HEK293T (cell line): ENCODE measurements around the gene DVL1.

Source experiments
- CTCF ChIA-PET: fragments of 350-600 bp; formaldehyde crosslinking; extraction: SDS; loops from one replicate; lab custom pipeline; 2021; ENCODE audit warnings: antibody characterized with exemption, inconsistent platforms; lab: Yijun Ruan, JAX
- POLR2A ChIA-PET: fragments of 350-600 bp; formaldehyde crosslinking; extraction: SDS; loops from one replicate; lab custom pipeline; 2020; ENCODE audit warnings: antibody characterized with exemption, inconsistent platforms; lab: Yijun Ruan, JAX
- DNase-seq: peaks from one replicate; pipeline ENCODE4 v3.0.0; 2012; ENCODE audit warnings: mixed read lengths; ENCODE audit errors: extremely low spot score
- ARNT ChIP-seq: fragments of 450-650 bp; IDR thresholded peaks from 2 replicates; pipeline ENCODE4 v1.6.1; 2017; ENCODE audit warnings: mild to moderate bottlenecking
- BHLHE40 ChIP-seq: fragments of 450-650 bp; IDR thresholded peaks from 2 replicates; pipeline ENCODE4 v1.6.1; 2016; ENCODE audit warnings: mild to moderate bottlenecking, moderate library complexity, borderline replicate concordance
- CTBP1 ChIP-seq: fragments of 450-650 bp; IDR thresholded peaks from 2 replicates; pipeline ENCODE4 v1.6.1; 2016; ENCODE audit warnings: borderline replicate concordance
- ELF4 ChIP-seq: fragments of 450-650 bp; IDR thresholded peaks from 2 replicates; pipeline ENCODE4 v1.6.1; 2017; ENCODE audit warnings: antibody characterized with exemption
- FOXA1 ChIP-seq: fragments of 450-650 bp; IDR thresholded peaks from 2 replicates; pipeline ENCODE4 v1.6.1; 2016; ENCODE audit warnings: mild to moderate bottlenecking
- FOXK2 ChIP-seq: fragments of 450-650 bp; IDR thresholded peaks from 2 replicates; pipeline ENCODE4 v1.6.1; 2016; ENCODE audit warnings: mild to moderate bottlenecking
- FOXM1 ChIP-seq: fragments of 450-650 bp; IDR thresholded peaks from 2 replicates; pipeline ENCODE4 v1.6.1; 2017; ENCODE audit warnings: mild to moderate bottlenecking, borderline replicate concordance
- HDGF ChIP-seq: fragments of 450-650 bp; IDR thresholded peaks from 2 replicates; pipeline ENCODE4 v1.6.1; 2017; ENCODE audit warnings: antibody characterized with exemption, borderline replicate concordance
- L3MBTL2 ChIP-seq: fragments of 450-650 bp; conservative IDR thresholded peaks from 2 replicates; pipeline ENCODE4 v1.6.1; 2016; ENCODE audit warnings: mild to moderate bottlenecking
- LEF1 ChIP-seq: fragments of 450-650 bp; IDR thresholded peaks from 2 replicates; pipeline ENCODE4 v1.6.1; 2017; ENCODE audit warnings: mild to moderate bottlenecking, borderline replicate concordance
- NFRKB ChIP-seq: fragments of 450-650 bp; IDR thresholded peaks from 2 replicates; pipeline ENCODE4 v1.6.1; 2016; ENCODE audit warnings: mild to moderate bottlenecking, moderate library complexity
- PKNOX1 ChIP-seq: fragments of 450-650 bp; IDR thresholded peaks from 2 replicates; pipeline ENCODE4 v1.6.1; 2016
- SP1 ChIP-seq: fragments of 450-650 bp; IDR thresholded peaks from 2 replicates; pipeline ENCODE4 v1.6.1; 2017
- SUZ12 ChIP-seq: fragments of 450-650 bp; IDR thresholded peaks from 2 replicates; pipeline ENCODE4 v1.6.1; 2016; ENCODE audit warnings: mild to moderate bottlenecking
- TARDBP ChIP-seq: fragments of 450-650 bp; IDR thresholded peaks from 2 replicates; pipeline ENCODE4 v1.6.1; 2016
- ZNF384 ChIP-seq: fragments of 450-650 bp; IDR thresholded peaks from 2 replicates; pipeline ENCODE4 v1.6.1; 2016

Gene DVL1

GRCh38 chr1:1299686-1300351 is 49.4 kb downstream of the DVL1 start:
- CTCF ChIA-PET: interaction anchor here (0.6 to 1.0 kb wide), 4 partner anchors 8 to 212 kb away, joined by 3 to 5 read pairs (median 4); no protein-coding TSS in a partner anchor
- TF ChIP-seq SUZ12: no peak
- no peak for TF ChIP-seq FOXM1
- TF ChIP-seq TARDBP: no peak
- no peak for TF ChIP-seq PKNOX1
- no peak for TF ChIP-seq ZNF384
- no peak for TF ChIP-seq FOXK2
- no peak for TF ChIP-seq L3MBTL2
- no peak for TF ChIP-seq LEF1
- TF ChIP-seq BHLHE40: no peak
- no peak for TF ChIP-seq HDGF
- no peak for TF ChIP-seq CTBP1
- no peak for TF ChIP-seq NFRKB
- no peak for TF ChIP-seq ARNT
- TF ChIP-seq ELF4: no peak
- no peak for TF ChIP-seq FOXA1
- no peak for TF ChIP-seq SP1
- POLR2A ChIA-PET: interaction anchor here (1.2 kb wide), 1 partner anchor 10 kb away, joined by 3 read pairs; no protein-coding TSS in a partner anchor
- DNase-seq: no peak

GRCh38 chr1:1298861-1299685 is 50.1 kb downstream of the DVL1 start:
- ChIA-PET POLR2A (no interaction called here), CTCF (no interaction called here)
- no peak for DNase-seq
- TF ChIP-seq FOXK2 (no peak), FOXA1 (no peak), FOXM1 (no peak), CTBP1 (no peak), SUZ12 (no peak), NFRKB (no peak), HDGF (no peak), ARNT (no peak), L3MBTL2 (no peak), ELF4 (no peak), LEF1 (no peak), PKNOX1 (no peak), ZNF384 (no peak)

GRCh38 chr1:1297802-1298424 is 51.3 kb downstream of the DVL1 start:
- DNase-seq: no peak
- POLR2A ChIA-PET: no interaction called here
- TF ChIP-seq SUZ12 (no peak), FOXM1 (no peak), TARDBP (no peak), ARNT (no peak), PKNOX1 (no peak), NFRKB (no peak), FOXK2 (no peak), SP1 (no peak), FOXA1 (no peak), BHLHE40 (no peak), ZNF384 (no peak), ELF4 (no peak), CTBP1 (no peak), HDGF (no peak), LEF1 (no peak)
- CTCF ChIA-PET: no interaction called here

GRCh38 chr1:1296070-1297061 is 52.9 kb downstream of the DVL1 start:
- DNase-seq: no peak
- TF ChIP-seq FOXM1 (no peak), ZNF384 (no peak), L3MBTL2 (no peak), NFRKB (no peak), ELF4 (no peak), TARDBP (no peak), LEF1 (no peak), BHLHE40 (no peak), FOXK2 (no peak), CTBP1 (no peak), SP1 (no peak), FOXA1 (no peak), PKNOX1 (no peak), ARNT (no peak), HDGF (no peak), SUZ12 (no peak)
- ChIA-PET CTCF (no interaction called here), POLR2A (no interaction called here)
